HTR-8/SVneo (cell line): Measurements from ENCODE around the gene EBI3.
A peak's percentile ranks its signal among the peaks of the same experiment; 100 is the strongest.
"Not testable (repeated sequence)": the region's sequence is repeated elsewhere in the genome, so short reads cannot be mapped to it uniquely, and the experiment has no call there.

ENCODE experiments used
- DNase-seq: peaks from one replicate; pipeline ENCODE4 v3.0.0; 2011; ENCODE audit warnings: low spot score, mixed read lengths; ENCODE audit not compliant: insufficient read length
- FAIRE-seq: peaks from 2 replicates; lab custom pipeline; 2011; peaks lifted over from hg19 to GRCh38; lab: Jason Lieb, UNC

Gene EBI3

DNA sequence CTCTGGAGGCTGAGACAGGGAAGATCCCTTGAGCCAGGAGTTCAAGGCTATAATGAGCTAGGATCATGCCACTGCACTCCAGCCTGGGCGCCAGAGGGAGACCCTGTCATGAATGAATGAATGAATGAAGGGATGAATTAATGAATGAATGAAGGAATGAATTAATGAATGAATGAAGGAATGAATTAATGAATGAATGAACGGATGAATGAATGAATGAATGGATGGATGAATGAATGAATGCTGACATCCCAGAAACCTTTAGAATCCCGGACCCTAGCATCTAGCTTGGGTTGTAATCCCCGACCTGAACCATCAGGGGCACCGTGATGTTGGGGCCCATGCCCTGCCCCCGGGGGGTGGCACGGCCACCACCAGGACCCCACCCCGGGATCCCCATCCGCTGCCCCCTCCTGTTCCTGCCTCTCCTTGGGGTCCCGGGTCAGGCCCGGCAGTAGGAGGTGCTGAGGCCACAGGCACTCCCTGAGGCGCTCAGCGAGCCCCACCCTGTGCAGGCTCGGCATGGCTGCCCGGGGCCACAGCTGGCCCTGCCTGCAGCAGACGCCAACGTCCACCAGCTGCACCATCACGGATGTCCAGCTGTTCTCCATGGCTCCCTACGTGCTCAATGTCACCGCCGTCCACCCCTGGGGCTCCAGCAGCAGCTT is 3.4 kb downstream of the EBI3 start:
- FAIRE-seq = no peak
- no peak for DNase-seq

DNA sequence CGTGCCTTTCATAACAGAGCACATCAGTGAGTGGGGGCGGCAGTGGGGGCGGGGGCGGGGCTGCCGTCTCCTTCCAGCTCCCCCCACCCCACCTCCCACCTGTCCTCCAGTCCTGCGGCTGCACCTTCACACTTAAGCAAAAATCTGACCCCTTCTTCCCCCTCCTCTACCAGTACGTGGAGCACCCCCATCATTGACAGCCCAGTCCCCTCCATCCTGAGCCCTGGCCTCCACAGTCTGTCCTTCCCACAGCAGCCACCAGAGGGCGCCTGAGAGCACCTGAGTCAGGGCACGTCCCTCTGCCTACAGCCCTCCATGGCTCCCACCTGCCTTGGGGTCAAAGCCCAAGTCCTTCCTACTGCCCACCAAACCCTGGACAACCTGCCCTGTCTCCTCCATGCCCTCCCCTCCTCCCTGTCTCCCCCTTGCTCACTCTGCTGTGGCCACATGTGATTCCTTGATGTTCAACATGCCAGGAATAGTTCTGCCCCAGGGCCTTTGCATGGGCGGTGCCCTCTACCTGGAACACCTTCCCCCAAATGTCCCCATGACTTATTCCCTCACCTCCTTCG is 4.0 kb downstream of the EBI3 start:
- no peak for FAIRE-seq
- no peak for DNase-seq

DNA sequence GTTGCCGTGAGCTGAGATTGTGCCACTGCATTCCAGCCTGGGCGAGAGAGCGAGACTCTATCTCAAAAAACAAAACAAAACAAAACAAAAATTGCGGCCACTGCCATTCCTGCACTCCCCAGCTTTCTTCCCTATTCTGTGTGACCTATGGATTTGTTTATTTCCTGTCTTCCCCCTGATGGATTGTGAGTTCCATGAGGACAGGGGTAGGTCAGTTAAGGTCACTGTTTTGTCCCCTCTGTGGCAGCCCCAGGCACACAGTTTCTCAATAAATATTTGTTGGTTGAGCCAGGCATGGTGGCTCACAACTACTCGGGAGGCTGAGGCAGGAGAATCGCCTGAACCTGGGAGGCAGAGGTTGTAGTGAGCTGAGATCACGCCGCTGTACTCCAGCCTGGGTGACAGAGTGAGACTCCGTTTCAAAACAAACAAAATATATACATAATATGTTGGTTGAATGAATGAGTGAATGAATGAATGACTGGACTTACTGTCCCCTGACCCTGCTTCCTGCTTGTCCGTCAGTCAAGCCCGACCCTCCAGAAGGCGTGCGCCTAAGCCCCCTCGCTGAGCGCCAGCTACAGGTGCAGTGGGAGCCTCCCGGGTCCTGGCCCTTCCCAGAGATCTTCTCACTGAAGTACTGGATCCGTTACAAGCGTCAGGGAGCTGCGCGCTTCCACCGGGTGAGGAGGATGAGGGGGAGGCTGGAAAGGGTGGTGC is 5.0 kb downstream of the EBI3 start:
- FAIRE-seq = no peak
- no peak for DNase-seq

DNA sequence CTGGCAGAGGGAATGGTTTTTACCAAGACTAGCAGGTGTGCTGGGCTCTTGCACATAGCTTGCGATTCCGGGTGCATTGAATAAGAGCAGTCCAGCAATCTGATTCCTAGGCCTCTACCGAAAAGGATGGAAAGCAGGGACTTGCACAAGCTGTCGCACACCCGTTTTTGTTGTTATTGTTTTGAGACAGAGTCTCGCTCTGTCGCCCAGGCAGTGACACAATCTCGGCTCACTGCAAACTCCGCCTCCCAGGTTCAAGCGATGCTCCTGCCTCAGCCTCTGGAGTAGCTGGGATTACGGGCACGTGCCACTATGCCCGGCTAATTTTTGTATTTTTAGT is 5.5 kb downstream of the EBI3 start:
- DNase-seq (no peak), FAIRE-seq (no peak)

DNA sequence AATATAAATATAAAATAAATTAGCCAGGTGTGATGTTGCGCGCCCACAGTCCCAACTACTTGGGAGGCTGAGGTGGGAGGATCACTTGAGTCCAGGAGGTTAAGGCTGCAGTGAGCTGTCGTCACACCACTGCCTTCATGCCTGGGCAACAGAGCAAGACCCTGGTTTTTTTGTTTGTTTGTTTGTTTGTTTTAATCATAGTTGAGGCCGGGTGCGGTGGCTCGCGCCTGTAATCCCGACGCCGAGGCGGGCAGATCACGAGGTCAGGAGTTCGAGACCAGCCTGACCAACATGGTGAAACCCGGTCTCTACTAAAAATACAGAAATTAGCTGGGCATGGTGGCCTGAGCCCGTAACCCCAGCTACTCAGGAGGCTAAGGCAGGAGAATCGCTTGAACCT is 8.2 kb downstream of the EBI3 start:
- not testable (repeated sequence) for DNase-seq, FAIRE-seq

DNA sequence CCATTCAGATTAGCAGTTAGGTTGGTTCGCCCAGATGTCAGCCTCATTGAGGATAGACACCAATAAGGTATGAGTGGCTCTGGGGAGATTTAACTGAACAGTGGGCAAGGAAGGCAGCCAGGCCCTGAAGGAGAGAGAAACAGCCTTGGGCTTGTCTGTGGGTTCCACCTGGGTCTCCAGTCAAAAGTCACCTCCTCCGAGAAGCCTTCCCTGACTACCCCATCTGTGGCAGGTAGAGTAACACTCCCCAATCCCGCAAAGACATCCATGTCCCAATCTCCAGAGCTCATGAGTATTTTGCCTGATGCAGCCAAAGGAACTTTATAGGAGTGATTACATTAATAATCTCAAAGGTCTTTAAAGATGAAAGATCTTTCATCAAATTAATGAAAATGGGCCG is 9.5 kb downstream of the EBI3 start:
- FAIRE-seq (no peak), DNase-seq (no peak)

DNA sequence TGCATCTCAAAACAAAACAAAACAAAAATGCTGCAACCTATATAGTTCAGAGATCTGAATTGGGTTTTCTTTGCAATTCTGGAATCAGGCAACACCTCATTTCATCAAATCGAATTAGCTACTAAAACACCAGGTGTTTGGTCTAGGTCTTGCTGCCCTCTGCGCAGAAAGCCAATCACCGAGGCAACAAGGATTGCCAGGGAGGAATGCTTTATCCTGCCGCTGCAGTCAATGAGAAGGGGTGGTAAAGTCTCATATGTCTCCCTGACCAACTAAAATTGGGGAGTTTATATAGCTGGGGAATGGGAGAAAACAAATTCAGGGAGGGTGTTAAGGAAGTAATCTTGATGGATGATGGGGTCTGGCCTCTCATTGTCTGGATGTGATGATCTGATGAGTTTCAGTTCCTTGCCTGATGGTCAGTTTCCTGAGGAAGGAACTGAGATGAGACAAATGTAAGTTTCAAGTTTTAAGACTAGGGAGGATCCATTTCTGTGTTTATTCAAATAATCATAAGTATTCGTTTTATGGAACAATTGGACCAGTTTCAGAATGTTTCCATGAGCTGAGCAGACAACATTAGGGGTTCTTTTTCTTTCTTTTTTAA is 12.6 kb downstream of the EBI3 start:
- FAIRE-seq (no peak), DNase-seq (no peak)

DNA sequence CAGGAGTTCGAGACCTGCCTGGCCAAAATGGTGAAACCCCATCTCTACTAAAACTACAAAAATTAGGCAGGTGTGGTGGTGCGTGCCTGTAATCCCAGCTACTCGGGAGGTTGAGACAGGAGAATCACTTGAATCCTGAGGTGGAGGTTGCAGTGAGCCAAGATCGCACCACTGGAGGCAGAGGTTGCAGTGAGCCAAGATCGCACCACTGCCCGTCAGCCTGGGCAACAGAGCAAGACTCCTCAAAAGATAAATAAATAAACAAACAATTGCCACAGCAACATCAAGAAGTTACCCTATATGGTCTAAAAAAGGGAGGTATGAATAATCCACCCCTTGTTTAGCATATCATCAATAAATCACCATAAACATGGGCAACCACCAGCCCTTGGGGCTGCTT is 16.6 kb downstream of the EBI3 start:
- not testable (repeated sequence) for FAIRE-seq, DNase-seq

DNA sequence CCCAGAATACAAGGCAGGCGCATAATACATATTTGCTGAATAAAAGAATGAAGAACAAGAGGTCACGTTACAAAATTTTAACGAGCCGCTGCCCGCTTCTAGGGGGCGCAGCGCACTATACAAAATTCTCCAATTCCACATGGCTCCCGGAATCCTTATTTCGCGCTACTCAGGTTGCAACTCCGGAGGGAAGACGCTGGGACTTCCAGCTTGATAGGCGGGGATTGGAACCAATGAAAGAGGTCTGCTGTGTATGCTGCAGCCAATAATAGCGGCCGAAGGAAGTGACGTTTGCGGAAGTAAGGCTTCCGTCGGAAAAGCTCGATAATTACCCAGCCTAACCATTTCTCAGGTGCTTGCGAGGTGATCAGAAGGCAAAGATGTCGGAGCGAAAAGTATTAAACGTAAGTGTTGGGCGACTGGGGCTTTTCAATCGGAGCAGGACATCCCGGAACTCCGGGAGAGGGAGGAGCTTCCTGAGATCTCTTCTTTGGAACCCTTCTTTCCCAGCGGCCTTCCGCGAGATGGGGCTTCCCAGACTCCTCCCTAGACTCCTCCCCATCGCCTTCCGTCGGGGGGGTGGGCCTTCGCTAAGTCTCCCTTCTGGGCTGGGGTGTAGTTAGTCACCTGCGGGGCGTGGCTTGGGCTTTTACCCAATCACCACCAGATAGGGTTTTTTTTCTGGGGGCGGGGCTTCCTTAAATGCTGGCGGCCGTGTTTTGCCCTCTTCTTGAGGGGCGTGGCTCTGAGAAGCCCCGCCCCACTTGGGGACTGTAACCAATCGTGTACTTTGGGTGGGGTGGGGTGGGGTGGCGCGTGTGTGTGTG is 17.7 kb downstream of the EBI3 start, which contains the start of gene YJU2:
Gene YJU2 (plus strand): TSS at position 314 of the 827 bp plus-strand sequence. CDS start 67 bp downstream, at position 381.
- DNase-seq (peak; percentile 97), FAIRE-seq (no peak)

DNA sequence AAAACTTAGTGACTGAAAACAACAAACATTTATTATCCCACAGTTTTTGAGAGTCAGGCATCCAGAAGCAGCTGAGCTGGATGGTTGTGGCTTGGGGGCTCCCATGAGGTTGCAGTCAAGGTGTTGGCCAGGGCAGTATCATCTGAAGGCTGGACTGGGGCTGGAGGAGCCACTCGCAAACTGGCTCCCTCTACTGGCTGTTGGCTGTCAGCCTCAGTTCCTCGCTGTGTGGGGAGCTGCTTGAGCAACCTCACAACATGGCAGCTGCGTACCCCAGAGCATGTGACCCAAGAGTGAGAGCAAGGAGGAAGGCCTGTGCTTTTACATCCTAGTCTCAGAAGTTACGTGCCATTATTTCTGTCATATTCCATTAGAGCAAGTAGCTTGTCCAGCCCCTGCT is 27.2 kb downstream of the EBI3 start:
- FAIRE-seq (no peak), DNase-seq (no peak)

DNA sequence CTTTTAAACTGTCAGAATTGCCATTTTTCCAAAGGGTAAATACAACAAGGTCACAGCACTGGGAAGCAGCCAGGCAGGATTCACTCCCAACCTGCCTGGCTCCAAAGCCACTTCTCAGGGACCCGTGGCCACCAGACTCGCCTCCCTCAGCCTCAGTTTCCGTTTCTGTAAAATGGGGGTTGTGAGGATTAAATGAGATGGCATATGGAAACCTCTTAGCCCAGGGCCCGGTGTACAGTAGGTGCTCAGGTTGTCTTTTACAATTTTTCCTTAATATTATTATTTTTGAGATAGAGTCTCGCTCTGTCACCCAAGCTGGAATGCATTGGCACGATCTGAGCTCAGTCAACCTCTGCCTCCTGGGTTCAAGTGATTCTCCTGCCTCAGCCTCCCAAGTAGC is 27.7 kb downstream of the EBI3 start:
- DNase-seq (no peak), FAIRE-seq (no peak)

DNA sequence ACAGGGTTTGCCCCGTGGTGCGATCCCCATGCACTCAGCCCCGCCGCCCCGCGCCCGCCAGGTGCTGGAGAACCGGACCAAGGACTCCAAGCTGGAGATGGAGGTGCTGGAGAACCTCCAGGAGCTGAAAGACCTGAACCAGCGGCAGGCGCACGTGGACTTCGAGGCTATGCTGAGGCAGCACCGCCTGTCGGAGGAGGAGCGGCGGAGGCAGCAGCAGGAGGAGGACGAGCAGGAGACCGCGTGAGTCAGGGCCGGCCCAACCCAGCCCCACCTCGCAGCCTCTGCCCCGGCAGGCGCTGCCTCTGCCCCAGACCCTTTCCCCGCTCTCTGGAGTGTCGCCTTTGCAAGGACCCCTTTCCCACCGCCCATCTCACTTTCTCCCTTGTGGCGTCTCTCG is 28.9 kb downstream of the EBI3 start:
- FAIRE-seq = no peak

DNA sequence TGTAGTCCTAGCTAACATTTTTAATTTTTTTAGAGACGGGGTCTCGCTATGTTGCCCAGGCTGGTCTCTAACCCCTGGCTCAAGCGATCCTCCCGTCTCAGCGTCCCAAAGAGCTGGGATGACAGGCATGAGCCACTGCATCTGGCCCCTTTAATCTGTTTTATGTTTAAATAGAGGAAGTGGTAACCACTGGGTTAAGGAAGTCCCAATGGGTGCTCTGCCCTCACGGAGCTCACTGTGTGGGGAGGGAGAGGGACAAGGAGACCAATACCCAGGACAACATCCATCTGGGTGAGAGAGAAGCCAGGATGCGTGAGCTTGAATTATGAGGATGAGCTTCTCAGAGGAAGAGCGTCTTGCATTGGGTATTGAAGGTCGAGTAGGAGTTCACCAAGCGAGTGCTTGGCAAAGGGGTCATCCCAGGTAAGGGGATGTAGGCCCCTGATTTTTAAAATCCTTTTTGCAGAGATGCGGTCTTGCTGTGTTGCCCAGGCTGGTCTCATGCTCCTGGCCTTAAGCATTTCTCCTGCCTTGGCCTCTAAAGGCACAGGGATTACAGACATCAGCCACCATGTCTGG is 31.4 kb downstream of the EBI3 start:
- FAIRE-seq = no peak

More for the DNA sequence above, 28.9 kb downstream of the EBI3 start:
- no peak for DNase-seq

DNA sequence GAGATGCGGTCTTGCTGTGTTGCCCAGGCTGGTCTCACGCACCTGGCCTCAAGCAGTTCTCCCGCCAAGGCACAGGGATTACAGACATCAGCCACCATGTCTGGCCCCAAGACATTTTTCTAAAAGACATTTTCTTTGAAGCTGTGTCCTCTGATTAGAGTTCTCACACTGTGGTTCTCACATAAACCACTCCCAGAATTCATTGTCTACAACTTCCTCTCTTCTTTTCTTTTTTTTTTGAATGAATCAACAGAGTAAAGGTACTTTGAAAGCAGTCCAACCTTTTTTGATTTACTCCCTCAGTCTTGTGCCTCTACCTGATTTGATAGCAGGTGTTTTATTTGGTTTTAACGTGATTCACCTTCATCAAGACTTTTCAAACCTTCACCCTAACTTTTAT is 35.5 kb downstream of the EBI3 start:
- no peak for FAIRE-seq
- no peak for DNase-seq

More for the DNA sequence above, 31.4 kb downstream of the EBI3 start:
- no peak for DNase-seq

DNA sequence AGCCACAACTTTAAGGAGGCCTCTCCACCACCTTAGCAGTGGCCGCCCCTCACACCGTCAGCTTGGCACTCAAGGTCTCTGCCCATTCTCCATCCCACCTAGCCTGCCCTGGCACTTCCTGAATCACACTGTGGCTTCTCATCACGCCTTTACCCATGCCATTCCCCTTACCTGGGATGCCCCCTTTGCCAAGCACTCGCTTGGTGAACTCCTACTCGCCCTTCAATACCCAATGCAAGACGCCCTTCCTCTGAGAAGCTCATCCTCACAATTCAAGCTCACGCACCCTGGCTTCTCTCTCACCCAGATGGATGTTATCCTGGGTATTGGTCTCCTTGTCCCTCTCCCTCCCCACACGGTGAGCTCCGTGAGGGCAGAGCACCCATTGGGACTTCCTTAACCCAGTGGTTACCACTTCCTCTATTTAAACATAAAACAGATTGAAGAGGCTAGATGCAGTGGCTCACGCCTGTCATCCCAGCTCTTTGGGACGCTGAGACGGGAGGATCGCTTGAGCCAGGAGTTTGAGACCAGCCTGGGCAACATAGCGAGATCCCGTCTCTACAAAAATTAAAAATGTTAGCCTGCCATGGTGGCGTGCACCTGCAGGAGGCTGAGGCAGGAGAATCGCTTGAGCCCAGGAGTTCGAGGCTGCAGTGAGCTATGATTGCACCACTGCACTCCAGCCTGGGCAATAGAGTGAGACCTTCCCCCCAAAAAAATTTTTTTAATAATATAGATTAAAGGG is 37.1 kb downstream of the EBI3 start:
- FAIRE-seq = no peak
- DNase-seq = no peak

DNA sequence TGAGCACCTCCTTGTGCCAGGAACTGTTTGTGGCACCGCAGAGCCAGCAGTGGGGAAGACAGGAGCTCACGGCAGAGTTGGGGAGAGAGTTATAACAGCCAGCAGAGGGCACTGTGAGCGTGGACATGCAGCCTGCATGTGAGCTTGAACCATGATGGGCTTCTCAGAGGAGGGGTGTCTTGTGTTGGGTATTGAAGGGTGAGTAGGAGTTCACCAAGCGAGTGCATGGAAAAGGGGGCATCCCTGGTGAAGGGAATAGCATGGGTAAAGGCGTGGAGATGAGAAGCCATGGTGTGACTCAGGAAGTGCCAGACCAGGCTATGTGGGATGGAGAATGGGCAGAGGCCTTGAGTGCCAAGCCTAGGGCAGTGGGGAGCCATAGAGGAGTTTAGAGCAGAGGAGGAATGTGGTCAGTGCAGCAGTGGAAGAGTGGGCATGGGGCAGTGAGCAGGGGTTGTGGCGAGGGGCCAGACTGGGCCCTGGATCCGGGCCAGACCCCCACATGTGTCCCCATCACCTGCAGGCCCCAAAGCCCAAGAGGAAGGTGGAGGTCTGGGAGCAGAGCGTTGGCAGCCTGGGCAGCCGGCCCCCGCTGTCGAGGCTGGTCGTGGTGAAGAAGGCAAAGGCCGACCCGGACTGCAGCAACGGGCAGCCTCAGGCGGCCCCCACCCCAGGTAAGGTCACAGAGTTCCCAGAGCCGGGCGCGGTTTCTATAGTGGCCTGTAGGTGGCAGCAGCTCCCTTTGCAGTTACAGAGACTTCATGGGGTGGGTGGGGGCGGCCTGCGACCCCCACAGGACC is 38.0 kb downstream of the EBI3 start:
- no peak for FAIRE-seq
- DNase-seq = no peak

DNA sequence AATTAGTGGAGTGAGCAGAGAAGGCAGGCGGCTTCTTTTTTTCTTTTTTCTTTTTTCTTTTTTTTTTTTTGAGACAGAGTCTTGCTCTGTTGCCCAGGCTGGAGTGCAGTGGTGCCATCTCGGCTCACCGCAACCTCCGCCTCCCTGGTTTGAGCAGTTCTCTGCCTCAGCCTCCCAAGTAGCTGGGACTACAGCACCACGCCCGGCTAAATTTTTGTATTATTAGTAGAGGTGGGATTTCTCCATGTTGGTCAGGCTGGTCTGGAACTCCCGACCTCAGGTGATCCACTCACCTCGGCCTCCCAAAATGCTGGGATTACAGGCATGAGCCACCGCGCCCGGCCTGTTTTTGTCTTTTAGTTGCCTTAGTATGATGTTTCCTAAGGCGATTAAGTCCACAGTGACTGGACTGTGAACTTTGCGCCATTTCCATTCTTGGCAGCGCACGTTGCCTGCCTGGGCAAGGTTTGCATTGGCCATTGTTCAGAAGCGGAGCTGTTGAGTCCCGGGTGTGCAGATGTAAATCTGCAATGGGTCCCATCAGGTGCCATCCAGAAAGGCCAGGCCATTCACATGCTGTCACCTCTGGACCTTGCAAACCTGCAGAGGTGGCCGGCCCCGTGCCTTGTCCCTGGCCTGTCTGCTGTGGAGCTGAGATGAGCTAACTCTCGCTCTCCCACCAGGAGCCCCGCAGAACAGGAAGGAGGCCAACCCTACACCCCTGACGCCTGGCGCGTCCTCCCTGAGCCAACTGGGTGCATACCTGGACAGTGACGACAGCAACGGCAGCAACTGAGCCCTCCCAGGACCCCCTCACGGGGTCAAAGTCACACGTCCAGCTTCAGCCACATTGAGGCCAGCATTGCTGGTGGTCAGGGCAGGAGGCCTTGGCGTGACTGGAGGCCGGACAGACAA is 38.8 kb downstream of the EBI3 start:
- no peak for FAIRE-seq
- no peak for DNase-seq
